HEK293T (cell line): Measurements from ENCODE around the gene CUEDC1.

Experiments
- CTBP1 ChIP-seq: fragments of 450-650 bp; IDR thresholded peaks from 2 replicates; pipeline ENCODE4 v1.6.1; 2016; ENCODE audit warnings: borderline replicate concordance
- ELF4 ChIP-seq: fragments of 450-650 bp; IDR thresholded peaks from 2 replicates; pipeline ENCODE4 v1.6.1; 2017; ENCODE audit warnings: antibody characterized with exemption
- FOXA1 ChIP-seq: fragments of 450-650 bp; IDR thresholded peaks from 2 replicates; pipeline ENCODE4 v1.6.1; 2016; ENCODE audit warnings: mild to moderate bottlenecking
- FOXK2 ChIP-seq: fragments of 450-650 bp; IDR thresholded peaks from 2 replicates; pipeline ENCODE4 v1.6.1; 2016; ENCODE audit warnings: mild to moderate bottlenecking
- LEF1 ChIP-seq: fragments of 450-650 bp; IDR thresholded peaks from 2 replicates; pipeline ENCODE4 v1.6.1; 2017; ENCODE audit warnings: mild to moderate bottlenecking, borderline replicate concordance
- NFRKB ChIP-seq: fragments of 450-650 bp; IDR thresholded peaks from 2 replicates; pipeline ENCODE4 v1.6.1; 2016; ENCODE audit warnings: mild to moderate bottlenecking, moderate library complexity
- PKNOX1 ChIP-seq: fragments of 450-650 bp; IDR thresholded peaks from 2 replicates; pipeline ENCODE4 v1.6.1; 2016
- SP1 ChIP-seq: fragments of 450-650 bp; IDR thresholded peaks from 2 replicates; pipeline ENCODE4 v1.6.1; 2017
- TARDBP ChIP-seq: fragments of 450-650 bp; IDR thresholded peaks from 2 replicates; pipeline ENCODE4 v1.6.1; 2016
- ZNF384 ChIP-seq: fragments of 450-650 bp; IDR thresholded peaks from 2 replicates; pipeline ENCODE4 v1.6.1; 2016

GRCh38 chr17:57902800-57903759, 52.1 kb downstream of the CUEDC1 start:
- TF ChIP-seq ZNF384 (no peak), FOXA1 (no peak), CTBP1 (no peak), PKNOX1 (no peak), TARDBP (no peak), LEF1 (no peak), SP1 (no peak), NFRKB (no peak), FOXK2 (no peak), ELF4 (no peak)
